GM04504 (cell line): ENCODE results near the gene RBPJ.
A peak's percentile ranks its signal among the peaks of the same experiment; 100 is the strongest.
"Not testable (repeated sequence)": the region's sequence is repeated elsewhere in the genome, so short reads cannot be mapped to it uniquely, and the experiment has no call there.

Source experiments
- DNase-seq: peaks from one replicate; pipeline ENCODE4 v3.0.0-alpha.2; 2012; ENCODE audit warnings: low read depth

Gene RBPJ

DNA sequence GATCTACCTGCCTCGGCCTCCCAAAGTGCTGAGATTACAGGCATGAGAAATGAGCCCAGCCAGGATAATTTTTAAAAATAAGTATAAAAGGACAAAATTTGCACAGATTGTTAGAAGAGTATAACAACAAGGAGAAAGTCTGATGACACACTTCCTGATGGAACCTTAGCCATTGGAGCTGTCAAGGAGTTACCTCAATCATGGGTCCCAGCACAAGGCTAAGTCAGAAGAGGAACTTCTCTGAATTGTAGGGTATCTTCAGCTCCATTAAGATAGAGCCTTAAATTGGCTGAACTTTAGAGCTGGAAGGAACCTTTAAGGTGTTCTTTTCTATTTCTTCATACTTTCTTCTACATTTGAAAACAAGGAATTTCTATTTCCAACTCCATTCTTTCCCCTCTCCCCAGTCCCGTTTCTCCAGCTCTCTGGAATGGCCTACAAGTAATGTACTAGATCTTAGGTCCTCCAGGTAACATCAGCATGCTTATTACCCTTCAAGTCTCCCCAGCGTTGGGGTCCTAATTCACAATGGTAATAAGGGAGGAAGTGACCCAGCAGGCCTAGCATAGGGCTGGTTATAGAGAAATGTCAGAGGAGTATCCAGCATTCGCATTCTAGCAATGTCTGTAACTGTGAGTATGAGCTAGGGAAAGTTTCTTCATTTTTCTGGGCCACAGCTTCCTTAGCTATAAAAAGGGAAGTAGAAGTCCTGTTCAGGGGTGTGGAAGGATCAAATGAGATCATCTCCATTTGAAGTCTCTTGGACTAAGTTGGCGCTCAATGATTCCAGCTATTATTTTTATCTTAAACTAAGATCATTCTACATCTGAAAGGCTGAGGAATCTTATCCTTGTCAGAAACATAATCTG lies 18.5 kb upstream of the RBPJ start:
- no peak for DNase-seq

DNA sequence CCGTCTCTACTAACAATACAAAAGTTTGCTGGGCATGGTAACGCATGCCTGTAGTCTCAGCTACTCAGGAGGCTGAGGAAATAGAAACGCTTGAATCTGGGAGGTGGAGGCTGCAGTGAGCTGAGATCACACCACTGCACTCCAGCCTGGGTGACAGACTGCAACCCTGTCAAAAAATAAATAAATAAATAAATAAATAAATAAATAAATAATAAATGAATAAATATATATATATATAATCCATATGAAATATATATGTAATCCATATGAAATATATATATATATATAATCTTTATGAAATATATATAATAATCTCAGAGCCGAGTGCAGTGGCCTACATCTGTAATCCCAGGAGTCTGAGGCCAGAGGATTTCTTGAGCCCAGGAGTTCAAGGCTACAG lies 17.8 kb upstream of the RBPJ start:
- no peak for DNase-seq

DNA sequence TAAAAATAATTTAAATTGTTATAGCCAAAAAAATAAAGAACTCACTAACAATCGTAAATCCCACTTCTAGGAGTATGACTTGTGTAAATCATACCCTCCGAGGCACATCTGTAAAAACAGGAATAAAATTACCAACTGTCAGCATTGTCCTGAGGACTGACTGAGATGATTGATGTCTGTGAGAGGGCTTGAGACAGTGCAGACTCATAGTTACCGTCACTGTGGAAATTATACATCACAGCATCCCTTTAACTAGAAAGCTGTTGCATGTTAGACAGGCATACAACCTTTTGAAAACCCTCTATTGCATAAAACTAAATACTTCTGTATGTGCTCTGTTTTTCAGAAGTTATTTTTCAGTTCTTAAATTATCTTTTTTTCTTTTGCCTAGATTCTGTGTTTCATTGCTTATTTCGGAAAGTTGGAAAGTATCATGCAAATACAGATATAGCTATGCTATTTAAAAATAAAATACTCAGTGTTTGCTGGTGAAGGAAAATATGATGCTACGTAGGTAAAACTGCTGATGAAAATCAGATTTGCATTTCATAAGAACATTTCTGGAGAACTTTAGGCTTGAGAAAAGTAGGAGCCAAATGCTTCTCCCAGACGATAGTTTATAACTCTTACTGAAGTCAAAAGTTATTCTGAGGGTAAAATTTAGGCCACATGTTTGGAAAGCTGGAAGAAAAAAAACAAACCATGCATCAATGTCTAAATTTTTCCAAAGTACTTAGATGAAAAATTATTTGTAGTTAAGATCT lies 13.6 kb upstream of the RBPJ start:
- DNase-seq: no peak

DNA sequence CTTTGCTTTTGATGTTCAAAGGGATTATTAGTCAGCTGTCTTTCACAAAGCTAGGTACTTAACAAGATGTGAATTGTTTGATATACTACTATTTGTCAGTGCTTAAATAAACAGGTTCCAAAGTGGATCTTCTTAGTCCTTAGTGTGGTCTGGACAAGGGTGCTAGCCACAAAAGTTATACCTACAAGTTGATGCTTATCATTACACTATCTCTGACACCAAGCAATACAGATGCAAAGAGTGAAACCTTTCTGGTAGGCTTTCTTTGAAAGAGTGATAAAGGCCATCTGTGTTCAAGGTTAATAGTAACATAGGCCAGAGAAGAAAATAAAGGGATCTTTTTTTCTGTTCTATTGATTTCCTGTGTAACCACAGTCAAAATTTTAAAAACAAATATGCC lies 12.2 kb upstream of the RBPJ start:
- no peak for DNase-seq

DNA sequence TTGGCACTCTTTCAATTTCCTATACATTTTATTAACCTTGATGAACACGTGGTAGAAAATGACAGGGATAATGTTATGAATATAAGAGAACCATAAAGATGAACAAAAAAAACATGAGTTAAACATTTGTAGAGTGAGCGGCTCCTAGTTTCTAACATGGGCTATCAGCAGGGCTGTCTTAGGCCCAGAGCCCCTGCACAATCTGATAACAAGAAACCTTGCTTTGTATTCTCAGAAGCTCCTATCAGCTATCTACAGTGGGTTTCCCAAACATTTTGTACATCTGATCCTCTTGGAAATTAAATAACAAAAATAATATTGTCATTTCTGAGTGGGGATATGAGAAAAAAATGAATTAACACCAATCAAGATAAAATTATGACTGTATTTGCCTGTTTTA lies 10.6 kb upstream of the RBPJ start:
- DNase-seq: no peak

DNA sequence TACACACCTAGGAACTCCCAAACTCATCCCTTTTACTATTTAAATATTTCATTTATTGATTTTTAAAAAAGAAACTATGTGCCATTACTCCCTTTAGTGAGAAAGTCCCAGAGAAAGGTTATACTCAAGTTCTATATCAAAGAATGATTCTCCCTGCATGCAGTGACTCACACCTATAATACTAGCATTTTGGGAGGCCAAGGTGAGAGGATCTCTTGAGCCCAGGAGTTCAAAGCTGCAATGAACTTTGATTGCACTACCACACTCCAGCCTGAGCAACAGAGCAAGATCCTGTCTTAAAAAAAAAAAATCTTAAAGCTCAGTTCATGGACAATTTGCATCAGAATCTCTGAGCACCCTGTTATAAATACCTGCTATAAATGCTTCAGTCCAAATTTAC lies 9.2 kb upstream of the RBPJ start:
- no peak for DNase-seq

DNA sequence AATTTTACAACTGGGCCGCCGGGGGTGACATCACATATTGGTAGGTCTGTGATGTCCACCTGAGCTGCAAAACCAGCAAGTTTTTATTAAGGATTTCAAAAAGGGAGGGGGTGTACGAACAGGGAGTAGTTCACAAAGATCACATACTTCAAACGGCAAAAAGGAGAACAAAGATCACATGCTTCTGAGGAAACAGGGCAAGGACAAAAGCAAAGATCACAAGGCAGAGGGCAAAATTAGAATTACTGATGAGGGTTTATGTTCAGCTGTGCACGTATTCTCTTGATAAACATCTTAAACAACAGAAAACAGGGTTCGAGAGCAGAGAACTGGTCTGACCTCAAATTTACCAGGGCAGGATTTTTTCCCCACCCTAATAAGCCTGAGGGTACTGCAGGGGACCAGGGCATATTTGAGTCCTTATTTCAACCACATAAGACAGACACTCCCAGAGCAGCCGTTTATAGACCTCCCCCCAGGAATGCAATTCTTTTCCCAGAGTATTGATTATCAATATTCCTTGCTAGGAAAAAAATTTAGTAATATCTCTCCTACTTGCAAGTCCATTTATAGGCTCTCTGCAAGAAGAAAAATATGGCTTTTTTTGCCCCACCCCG lies 5.4 kb upstream of the RBPJ start:
- DNase-seq: not testable (repeated sequence)

DNA sequence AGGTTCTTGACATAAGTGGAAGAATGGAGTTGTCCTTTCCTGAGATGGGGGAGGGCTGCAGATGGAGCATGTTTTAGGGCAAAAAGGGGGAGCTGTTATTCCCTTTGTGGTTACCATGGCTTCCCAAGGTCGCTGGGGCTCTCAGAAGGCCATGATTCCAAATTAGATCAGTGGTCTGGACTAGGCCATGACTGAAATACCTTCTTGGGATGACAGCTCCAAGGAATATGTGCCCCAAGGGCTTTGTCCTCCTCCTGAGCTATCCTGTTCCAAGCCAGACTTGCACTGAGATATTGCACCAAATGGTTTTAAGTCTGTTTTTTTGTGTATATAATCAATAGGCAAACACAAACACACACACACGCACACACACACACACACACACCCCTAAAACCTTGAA lies 3.0 kb upstream of the RBPJ start:
- DNase-seq: no peak

DNA sequence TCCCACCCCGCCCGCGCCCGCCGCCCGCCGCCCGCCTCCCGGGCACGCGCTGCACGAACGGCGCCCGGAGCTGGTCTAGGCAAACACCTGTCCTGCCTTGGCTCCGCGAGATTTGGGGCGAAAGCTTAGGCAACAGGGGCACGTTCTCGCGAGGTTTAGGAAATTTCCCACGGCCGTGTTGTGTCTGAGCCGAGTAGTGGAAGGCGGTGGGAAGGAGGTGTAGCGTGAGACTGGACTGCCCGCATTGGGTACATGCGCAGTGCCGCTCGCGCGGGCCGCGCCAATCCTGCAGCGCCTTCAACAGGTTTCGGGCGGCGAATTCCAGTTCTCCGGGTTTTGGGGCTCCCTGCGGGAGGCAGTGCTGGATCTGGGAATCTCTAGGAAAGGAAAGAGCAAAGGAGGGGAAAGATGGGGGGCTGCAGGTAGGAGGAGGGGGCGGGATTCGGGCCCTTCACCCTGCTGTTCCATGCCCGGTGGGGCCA lies 1.3 kb upstream of the RBPJ start:
- DNase-seq: peak; percentile 99

DNA sequence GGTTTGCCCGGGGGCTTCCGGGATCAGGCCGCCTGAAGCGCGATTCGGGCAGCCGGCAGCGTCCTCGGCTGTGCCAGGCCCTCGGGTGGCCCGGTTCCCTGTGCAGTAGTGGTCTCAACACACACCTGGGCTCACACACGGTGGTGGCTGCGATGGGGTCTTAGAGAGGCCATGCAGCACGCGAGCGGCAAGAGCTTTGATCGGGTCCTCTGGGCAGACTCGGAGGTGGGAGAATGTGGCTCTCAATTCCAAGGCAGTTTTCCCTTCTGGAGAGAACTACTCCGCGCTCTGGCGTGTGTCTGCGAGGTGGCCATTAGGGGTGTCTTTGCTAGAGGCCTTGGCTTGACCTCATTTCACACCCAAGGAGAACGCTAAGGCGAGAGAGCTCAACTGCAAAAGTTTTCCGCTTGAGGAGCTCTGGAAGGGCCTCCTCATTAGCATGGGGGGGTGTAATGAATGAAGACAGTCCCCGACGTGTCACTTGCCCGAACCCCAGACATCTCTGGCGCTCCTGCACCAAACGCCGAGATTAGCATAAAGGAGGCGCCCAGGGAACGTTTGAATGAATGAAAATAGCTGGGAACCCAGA lies 771 bp upstream of the RBPJ start:
- DNase-seq: no peak

DNA sequence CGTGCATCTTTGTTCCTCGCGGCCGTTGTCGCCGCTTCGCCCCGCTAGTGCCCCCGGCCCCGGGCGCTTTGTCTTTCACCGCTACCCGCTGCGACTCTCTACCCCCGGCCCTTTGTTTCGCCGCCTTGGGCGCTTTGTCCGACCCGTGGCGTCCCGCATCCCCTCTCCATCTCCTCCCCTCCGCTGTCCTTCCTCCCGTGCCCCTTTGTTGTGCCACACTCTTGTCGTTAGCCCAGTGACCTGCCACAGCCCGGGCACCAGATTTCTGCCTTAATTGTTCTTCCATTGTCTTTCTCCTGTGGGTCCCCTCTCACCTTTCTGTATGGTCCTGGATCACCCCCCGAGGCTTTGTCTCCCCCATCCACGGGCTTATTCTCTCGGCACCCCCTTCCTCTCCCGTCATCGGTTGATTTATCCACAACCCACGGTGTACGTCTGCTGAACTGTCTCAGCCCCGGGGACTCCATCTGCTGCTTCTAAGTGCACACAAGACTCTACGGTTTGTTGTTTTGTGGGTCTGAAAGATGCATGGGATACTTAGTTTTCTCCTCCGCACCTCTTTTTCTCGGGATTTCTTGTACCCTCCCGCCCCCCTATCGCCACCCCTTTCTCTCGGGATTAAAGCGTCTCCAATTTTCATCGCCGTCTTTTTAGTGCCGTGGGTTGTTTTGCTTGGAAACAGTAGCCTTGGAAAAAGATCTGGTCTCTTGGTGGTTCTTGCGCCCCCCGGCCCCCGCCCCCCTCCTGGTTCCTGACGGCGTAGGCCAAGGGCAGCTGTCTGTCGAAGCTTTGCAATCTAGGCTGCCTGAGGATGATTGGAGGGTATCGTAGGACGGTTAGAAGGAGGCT lies 783 bp downstream of the RBPJ start:
- DNase-seq: no peak

DNA sequence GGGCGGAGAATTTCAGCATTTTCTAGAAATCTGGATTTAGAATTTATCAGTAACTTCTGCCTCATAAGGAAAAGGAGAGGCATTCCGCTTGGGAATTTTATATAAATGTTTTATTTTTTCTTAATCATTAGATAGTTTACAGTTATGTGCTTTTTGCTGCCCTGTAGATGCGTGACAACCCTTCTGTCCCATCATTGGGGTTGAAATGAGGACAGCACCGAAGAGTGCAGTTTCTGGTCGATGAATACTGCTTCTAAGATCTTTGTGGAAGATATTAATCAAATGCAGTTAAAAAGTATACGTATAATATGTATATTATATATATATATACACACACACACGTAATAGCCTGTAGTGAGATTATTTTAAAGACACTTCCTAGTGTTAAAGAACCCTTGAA lies 1.5 kb downstream of the RBPJ start:
- DNase-seq: no peak

DNA sequence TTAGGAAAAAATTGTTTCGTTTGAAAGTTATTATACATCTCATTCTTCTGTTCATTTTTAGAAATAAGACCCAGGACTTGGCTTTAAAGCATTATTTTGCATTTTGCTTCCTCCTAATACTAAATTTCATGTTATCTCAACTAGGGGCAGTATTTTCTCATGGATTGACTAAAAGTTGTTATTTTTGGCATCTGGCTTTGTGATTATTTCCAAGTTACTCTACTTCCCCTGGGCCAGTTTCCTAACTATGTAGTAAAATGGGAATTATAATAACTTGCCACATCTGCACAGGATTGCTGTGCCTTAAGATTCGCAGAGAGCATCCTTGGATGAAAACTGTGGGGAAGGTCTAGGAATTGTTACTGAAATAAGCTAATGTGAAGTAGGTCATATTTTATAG lies 3.0 kb downstream of the RBPJ start:
- no peak for DNase-seq

DNA sequence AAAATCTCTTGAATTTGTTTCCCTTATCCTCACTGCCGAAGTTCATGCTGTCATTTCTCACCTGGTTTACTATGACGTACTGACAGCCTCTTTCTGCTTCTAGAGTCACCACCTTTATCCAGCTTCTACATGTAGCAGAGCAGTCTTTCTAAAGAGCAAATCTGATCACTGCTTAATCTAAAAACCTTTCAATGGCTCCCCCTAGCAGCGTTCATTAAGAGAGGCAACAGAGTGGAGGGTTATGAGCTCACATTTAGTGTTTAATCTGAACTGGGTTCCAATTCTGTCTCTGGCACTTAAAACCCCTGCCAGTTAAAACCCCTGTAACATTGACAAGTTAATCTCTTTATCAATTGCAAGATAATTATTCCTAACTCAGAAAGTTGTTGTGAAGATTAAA lies 4.4 kb downstream of the RBPJ start:
- DNase-seq: no peak

DNA sequence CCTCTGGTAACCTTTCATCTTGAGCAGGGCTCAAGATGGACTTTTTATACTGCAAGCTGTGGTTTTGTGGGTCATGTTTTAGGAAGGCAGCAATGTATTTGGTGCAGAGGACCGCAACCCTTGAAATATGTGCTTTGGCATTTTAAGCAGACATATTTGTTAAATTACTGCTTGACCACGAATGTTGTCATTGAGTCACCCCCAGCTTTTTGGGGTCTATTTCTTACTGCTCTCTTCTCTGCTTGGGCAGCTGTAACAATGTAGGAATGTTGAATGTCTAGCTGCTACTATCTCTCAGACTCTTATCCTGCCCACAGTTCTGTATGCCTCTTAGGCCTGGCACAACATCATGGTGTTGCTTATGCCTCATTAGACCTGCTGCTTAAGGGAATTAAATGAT lies 6.0 kb downstream of the RBPJ start:
- DNase-seq: peak; percentile 57

DNA sequence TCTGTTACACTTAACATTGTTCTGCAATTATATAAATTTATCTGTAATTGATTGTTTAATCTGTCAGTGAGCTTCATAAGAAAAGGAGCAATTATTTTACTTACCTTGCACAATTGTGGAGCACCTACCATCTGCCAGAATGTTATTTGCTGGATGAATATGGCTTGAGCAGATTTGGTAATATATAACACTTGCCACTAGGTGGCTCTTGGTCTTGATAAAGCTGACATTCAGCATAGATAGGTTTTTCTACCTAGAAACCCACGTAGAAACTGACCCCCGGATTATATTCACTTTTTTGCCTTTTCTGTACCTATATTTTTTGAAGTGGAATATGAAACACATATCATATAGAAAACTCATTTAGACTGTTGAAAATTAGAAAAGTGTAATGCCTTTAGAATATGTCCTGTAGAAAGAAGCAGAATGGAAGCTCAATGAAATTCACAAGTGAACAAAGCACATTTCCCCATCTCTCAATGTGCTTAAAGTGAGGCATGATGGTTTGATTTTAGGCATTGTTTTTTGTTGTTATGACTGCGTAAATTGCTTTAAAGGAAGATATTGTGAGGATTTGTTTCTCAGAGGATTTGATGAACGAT lies 9.5 kb downstream of the RBPJ start:
- DNase-seq: no peak

DNA sequence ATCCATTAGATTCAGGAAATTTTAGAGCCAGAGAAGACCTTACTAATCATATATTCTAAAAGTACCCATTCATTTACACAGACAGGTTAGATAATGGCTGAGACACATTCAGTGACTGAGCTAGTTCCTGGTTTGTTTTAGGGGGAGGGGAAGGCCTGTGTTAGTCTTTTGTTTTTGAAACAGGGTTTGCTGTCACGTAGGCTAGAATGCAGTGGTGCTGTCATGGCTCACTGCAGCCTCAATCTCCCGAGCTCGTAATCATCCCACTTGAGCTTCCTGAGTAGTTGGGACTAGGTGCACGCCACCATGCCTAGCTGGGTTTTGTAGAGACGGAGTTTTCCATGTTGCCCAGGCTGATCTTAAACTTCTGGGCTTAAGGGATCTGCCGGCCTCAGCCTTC lies 10.1 kb downstream of the RBPJ start:
- DNase-seq: no peak

DNA sequence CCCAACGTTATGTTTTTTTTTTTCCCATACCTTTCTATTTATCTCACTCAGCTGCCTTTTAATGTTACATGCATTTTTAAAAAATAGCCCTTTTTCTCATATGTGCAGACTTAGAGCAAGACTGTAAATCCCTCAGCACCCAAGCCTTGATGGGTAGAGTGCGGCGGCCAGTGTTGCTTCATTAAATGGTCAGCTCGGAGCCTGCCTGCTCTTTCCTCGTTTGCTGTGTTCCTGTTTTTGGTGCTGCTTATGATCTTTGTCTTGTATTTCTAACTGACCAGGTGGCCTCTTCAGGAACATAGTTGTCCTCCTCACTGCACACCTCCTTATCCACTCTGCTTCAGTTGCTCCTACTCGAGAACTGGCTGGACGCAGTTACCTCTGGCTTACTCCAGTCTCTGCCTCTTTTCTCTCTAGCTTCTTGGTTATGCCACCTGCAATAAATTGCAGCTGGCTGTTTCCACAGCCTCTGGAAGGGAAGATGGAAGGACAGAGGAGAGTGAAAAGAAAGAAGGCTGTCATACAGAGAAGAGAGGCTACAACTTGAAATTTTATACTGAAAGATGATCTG lies 10.7 kb downstream of the RBPJ start:
- DNase-seq: no peak

DNA sequence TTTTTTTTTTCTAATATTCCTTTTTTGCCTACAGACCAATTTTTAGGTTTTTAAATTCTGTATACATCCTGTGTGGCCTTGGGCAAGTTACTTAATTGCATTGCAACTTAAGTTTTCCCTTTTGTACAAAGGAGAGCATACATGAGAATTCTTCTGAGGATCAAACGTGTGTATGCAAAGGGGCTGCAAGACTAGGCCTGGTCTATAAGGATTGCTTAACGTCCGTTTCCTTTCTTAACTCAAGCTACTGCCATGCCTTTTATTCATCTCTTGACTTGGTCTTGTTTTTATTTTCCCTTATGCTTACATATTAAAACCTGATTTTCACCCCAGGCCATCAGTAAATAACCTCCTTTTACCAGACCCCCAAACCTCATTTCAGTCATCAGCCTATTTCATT lies 13.6 kb downstream of the RBPJ start:
- no peak for DNase-seq

DNA sequence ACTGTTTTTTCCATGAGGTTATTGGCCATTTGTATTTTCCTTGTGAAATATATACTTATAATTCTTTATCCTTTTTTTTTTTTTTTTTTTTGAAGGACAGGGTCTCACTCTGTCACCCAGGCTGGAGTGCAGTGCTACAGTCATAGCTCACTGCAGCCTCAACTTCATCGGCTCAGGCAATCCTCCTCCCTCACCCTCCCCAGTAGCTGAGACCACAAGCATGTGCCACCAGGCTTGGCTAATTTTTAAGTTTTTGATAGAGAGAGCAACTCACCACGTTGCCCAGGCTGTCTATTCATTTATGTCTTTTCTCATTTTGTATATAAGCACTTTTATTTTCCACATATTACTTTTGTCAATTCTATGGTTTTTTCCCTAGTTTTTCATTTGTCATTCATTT lies 16.8 kb downstream of the RBPJ start:
- DNase-seq: no peak
